Activated naive CD8-positive, alpha-beta T cell (primary cell): Measurements from ENCODE around the gene HLCS.

Source experiments
- H3K27ac Mint-ChIP-seq: one replicate; pipeline ENCODE4 v1.8.0; 2021; ENCODE audit warnings: mixed read lengths
- H3K27me3 Mint-ChIP-seq: one replicate; pipeline ENCODE4 v1.8.0; 2021; ENCODE audit warnings: mixed read lengths
- H3K36me3 Mint-ChIP-seq: one replicate; pipeline ENCODE4 v1.8.0; 2021; ENCODE audit warnings: mixed read lengths
- H3K4me1 Mint-ChIP-seq: one replicate; pipeline ENCODE4 v1.8.0; 2021; ENCODE audit warnings: low read depth, mixed read lengths
- H3K4me3 Mint-ChIP-seq: one replicate; pipeline ENCODE4 v1.8.0; 2021; ENCODE audit warnings: mild to moderate bottlenecking, mixed read lengths
- H3K9me3 Mint-ChIP-seq: one replicate; pipeline ENCODE4 v1.8.0; 2021; ENCODE audit warnings: low read depth, mixed read lengths

The HLCS gene

DNA sequence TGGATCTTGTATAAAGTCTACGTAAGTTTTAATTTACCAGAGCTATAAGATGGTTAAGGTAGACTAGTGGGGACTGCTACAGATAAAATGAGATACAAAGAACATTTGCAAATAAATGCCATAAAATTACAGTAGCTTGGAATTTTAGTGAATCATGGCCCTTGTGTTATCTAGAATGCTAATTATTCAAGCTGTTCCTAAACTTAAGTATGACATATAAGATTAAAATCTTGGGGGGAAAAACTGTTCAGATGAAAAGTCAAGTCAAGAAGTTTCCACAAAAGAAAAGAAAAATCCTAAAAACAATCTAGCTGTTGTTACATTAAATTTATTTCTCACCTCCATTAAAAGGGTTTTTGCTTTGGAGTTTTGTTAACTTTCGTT lies 215.9 kb downstream of the HLCS start:
- Mint-ChIP-seq H3K27me3 (peaks cover 19% of the 10 kb centered on the region), H3K4me1 (peaks cover 16% of the 10 kb centered on the region), H3K9me3 (no peaks in the 10 kb centered on the region), H3K4me3 (no peak overlapping the region), H3K27ac (no peak overlapping the region), H3K36me3 (peaks cover 22% of the 10 kb centered on the region)

DNA sequence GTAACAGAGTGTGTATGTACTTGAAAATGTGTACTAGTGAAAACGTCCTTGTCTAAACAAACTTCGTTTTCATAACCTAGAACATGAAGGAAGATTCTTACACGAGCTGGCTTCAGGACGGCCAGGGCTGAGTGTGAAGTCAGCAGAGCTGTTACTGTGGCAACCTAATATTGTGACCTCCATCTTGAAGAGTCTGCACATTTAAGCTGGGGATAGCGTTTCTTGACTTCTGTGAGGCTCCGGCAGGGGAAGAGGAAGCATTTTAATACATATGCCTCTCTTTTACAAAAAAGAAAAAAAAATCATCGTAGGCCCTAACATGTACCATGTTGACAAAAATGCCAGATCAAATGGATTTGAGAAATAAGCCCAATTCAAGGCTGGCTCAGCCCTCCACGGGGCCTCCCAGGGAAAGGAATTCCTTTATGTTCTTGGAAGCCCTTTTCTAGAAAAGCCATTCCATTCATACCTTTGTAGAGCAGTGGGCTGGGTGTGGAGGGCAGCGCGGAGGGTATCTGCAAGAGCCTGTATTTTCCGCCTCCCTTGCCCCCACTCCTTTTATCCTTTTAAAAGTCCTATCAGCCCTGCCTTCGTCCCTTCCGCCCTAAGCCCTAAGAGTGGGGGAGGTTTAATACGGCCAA lies 216.4 kb downstream of the HLCS start:
- H3K27ac Mint-ChIP-seq = no peak overlapping the region
- H3K4me1 Mint-ChIP-seq = peaks cover 16% of the 10 kb centered on the region
- peaks cover 19% of the 10 kb centered on the region for H3K36me3 Mint-ChIP-seq
- no peaks in the 10 kb centered on the region for H3K9me3 Mint-ChIP-seq
- peaks cover 22% of the 10 kb centered on the region for H3K27me3 Mint-ChIP-seq
- H3K4me3 Mint-ChIP-seq = no peak overlapping the region

DNA sequence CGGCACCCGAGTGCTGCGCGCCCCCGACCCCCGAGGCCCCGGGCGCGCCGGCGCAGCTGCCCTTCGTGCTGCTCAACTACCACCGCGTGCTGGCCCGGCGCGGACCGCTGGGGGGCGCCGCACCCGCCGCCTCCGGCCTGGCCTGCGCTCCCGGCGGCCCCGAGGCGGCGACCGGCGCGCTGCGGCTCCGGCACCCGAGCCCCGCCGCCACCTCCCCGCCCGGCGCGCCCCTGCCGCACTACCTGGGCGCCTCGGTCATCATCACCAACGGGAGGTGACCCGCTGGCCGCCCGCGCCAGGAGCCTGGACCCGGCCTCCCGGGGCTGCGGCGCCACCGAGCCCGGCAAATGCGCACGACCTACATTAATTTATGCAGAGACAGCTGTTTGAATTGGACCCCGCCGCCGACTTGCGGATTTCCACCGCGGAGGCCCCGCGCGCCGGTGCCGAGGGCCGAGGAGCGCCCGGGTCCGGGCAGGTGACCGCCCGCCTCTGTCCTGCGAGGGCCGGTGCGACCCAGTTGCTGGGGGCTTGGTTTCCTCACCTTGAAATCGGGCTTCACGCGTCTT lies 218.6 kb downstream of the HLCS start:
- Mint-ChIP-seq H3K27me3 (peaks cover 25% of the 10 kb centered on the region), H3K4me3 (peak overlapping the region; percentile 53)

DNA sequence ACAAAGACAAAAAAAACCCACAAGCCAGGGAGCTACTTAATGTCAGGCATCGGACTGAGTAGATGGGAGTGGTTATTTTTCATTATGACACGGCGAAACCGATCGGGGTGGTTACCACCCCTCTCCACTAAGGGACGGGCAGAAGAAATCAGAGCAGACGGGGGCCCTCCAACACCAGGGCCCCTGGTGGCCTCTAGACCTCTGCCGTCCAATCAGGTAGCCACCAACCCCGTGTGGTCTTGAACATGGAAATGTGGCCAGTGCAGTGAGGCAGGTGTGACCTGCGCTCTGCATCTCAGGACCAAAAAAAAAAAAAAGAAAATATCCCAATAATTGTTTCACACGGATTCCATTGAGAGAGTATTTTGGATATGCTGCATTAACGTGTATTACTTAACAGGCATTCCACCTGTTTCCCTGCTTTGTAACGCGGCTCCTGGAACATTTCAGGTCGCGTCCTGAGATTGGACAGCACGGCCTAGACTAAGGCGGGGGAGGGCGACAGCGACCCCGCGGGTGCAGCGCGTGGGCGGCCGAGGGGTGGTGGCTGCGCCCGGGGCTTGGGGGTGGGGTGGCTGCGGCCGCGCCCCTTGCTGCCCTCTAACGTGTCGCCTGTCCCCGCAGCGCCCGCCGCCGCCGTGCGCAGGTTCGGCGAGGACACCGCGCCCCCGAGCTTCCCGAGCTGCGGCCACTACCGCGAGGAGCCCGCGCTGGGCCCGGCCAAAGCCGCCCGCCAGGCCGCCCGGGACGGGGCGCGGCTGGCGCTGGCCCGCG lies 219.2 kb downstream of the HLCS start:
- Mint-ChIP-seq H3K27me3 (peaks cover 25% of the 10 kb centered on the region), H3K9me3 (no peaks in the 10 kb centered on the region), H3K4me3 (peak overlapping the region; percentile 75), H3K4me1 (peaks cover 16% of the 10 kb centered on the region), H3K27ac (no peak overlapping the region), H3K36me3 (peaks cover 10% of the 10 kb centered on the region)

More for the DNA sequence above, 218.6 kb downstream of the HLCS start:
- Mint-ChIP-seq H3K4me1 (peaks cover 16% of the 10 kb centered on the region), H3K9me3 (no peaks in the 10 kb centered on the region), H3K36me3 (peaks cover 12% of the 10 kb centered on the region), H3K27ac (no peak overlapping the region)

DNA sequence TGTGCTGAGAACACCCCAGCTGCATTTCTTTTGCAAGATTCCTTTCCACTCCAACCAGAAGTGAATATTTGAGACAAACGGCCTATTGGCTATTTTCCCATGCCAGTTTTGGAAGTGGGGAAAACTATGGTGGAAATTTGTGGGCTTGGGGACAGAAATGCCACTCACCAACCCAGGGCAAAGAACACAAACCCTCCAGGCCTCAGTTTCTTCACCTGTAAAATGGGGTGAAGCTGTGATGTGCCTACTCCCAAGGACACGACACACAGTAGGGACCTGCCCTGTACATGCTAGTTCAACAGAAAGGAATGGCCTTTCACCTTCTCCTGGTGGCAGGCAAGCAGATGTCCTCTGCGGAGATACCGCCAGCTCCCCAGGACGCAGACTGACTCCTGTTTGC lies 221.0 kb downstream of the HLCS start:
- Mint-ChIP-seq H3K36me3 (peaks cover 7% of the 10 kb centered on the region), H3K9me3 (no peaks in the 10 kb centered on the region), H3K27me3 (peaks cover 25% of the 10 kb centered on the region), H3K4me1 (peaks cover 16% of the 10 kb centered on the region), H3K27ac (no peak overlapping the region), H3K4me3 (no peak overlapping the region)

DNA sequence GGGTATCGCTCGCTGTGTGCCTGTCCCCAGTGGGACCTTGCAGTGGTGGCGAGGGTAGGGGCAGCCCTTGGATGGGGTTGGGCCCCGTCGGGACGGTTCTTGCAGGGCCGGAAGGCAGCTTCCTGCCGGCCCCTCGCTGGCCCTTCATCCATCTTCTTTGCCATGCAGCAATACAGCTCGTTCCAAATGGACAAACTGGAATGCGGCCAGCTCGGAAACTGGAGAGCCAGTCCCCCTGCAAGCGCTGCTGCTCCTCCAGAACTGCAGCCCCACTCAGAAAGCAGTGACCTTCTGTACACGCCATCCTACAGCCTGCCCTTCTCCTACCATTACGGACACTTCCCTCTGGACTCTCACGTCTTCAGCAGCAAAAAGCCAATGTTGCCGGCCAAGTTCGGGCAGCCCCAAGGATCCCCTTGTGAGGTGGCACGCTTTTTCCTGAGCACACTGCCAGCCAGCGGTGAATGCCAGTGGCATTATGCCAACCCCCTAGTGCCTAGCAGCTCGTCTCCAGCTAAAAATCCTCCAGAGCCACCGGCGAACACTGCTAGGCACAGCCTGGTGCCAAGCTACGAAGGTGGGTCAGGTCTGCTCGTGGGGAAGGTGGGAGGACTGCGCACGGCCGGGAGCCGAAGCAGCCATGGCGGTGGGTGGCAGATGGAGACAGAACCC lies 221.8 kb downstream of the HLCS start:
- no peak overlapping the region for H3K4me3 Mint-ChIP-seq
- H3K36me3 Mint-ChIP-seq = peaks cover 3% of the 10 kb centered on the region

DNA sequence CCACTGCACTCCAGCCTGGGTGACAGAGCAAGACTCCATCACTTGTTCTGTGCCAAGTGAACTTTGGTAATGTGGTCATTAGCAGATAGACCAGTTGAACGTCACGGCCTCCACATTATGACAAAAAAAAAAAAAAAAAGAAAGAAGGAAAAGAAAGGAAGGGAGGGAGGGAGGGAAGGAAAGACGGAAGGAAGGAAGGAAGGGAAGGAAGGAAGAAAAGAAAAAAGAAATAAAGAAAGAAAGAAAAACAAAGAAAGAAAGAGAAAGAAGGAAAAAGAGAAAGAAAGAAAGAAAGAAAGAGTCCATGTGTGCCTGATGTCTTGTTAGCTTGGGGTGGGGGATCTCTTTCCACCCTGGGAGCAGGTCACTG lies 222.3 kb downstream of the HLCS start:
- Mint-ChIP-seq H3K4me3 (no peak overlapping the region), H3K36me3 (peaks cover under 1% of the 10 kb centered on the region), H3K4me1 (peaks cover 16% of the 10 kb centered on the region), H3K9me3 (no peaks in the 10 kb centered on the region), H3K27ac (no peak overlapping the region), H3K27me3 (peaks cover 25% of the 10 kb centered on the region)

More for the DNA sequence above, 221.8 kb downstream of the HLCS start:
- H3K4me1 Mint-ChIP-seq = peaks cover 16% of the 10 kb centered on the region
- no peaks in the 10 kb centered on the region for H3K9me3 Mint-ChIP-seq
- no peak overlapping the region for H3K27ac Mint-ChIP-seq
- H3K27me3 Mint-ChIP-seq = peaks cover 25% of the 10 kb centered on the region

DNA sequence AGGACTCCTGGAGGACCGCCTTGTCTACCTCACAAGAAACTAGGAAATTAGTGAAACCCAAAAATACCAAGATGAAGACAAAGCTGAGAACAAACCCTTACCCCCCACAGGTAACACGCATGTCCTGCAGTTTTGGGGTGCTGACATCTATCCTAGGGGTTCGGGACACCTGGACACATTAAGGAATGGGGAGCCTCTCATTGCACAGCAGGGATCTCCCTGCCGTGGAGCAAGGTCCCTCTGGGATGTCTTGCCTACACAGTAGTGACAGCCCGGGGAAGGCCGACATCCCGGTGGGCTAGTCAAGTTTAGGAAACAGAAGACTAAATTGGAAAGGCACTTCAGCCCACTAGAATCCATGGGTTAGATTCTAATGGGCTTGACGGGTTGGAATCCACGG lies 223.0 kb downstream of the HLCS start:
- Mint-ChIP-seq H3K27ac (no peak overlapping the region), H3K4me1 (peaks cover 12% of the 10 kb centered on the region), H3K36me3 (no peaks in the 10 kb centered on the region), H3K9me3 (no peaks in the 10 kb centered on the region), H3K4me3 (no peak overlapping the region), H3K27me3 (peaks cover 19% of the 10 kb centered on the region)

DNA sequence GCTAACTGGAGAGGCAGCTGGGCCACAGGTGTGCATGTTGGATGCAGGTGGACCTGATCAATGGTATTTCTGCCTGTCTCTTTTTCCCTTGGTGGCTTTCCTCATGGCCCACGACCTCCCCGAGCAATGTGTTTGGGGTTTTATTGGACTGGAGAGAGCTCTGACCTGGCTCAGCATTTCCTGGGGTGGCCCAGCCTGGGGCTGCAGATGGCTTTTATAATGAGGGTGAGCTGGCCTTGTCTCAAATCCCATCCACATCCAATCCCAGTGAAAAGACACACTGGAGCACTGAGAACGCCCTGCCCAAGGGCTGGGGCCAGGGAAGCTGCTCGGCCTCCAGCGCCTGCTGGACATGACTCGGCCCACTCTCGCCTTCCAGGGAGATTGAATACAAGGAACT lies 223.5 kb downstream of the HLCS start:
- H3K9me3 Mint-ChIP-seq = no peaks in the 10 kb centered on the region
- H3K4me1 Mint-ChIP-seq = peaks cover 9% of the 10 kb centered on the region
- no peak overlapping the region for H3K4me3 Mint-ChIP-seq
- H3K27me3 Mint-ChIP-seq = peaks cover 17% of the 10 kb centered on the region
- no peak overlapping the region for H3K27ac Mint-ChIP-seq
- no peaks in the 10 kb centered on the region for H3K36me3 Mint-ChIP-seq

DNA sequence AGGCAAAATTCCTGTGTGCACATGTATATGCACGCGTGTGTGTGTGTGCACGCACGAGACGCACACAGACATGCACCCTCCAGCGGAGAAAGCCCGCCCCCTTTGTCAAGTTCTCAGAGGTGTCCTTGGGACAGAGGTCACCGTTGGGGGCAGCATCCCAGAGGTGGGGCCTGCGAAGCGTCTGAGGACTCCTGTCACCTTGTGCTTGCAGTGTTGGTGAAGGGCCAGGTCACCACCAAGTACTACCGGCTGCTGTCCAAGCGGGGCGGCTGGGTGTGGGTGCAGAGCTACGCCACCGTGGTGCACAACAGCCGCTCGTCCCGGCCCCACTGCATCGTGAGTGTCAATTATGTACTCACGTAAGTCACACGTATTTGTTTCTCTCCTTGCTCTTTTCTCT lies 225.0 kb downstream of the HLCS start:
- H3K27ac Mint-ChIP-seq = no peak overlapping the region
- no peak overlapping the region for H3K4me3 Mint-ChIP-seq
- peaks cover under 1% of the 10 kb centered on the region for H3K4me1 Mint-ChIP-seq
- peaks cover 10% of the 10 kb centered on the region for H3K27me3 Mint-ChIP-seq
- H3K36me3 Mint-ChIP-seq = no peaks in the 10 kb centered on the region
- no peaks in the 10 kb centered on the region for H3K9me3 Mint-ChIP-seq

DNA sequence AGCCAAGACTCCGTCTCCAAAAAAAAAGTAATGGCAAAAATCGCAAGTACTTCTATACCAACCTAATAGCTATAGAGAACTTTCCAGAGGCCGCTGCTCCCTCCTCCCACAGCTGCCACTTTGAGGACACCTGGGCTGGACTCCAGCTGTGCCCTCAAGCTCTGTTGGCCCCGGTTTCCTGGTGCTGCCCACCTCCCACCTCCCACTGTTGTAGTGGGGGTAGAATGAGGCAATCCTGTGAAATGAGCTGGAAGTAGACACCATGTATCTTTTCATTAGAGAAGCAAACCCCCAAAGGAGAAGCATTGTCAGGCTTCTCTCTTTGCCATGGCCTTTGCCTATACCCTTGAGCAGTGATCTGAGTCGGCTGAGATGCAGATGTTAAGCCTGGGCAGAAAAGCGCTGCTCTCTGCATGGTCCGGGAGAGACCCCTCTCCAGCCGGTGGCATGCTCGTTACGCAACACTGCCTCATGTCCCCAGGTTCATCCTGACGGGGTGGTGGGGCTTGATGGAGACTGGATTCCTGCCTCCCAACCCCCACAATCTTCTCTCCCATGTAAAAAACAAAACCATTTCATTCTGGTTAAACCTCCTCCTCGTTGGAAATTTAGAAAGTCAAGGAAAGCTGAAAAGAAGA lies 227.9 kb downstream of the HLCS start:
- no peaks in the 10 kb centered on the region for H3K36me3 Mint-ChIP-seq
- H3K9me3 Mint-ChIP-seq = no peaks in the 10 kb centered on the region
- H3K4me1 Mint-ChIP-seq = no peaks in the 10 kb centered on the region
- H3K4me3 Mint-ChIP-seq = no peak overlapping the region
- H3K27ac Mint-ChIP-seq = no peak overlapping the region
- peaks cover 6% of the 10 kb centered on the region for H3K27me3 Mint-ChIP-seq

DNA sequence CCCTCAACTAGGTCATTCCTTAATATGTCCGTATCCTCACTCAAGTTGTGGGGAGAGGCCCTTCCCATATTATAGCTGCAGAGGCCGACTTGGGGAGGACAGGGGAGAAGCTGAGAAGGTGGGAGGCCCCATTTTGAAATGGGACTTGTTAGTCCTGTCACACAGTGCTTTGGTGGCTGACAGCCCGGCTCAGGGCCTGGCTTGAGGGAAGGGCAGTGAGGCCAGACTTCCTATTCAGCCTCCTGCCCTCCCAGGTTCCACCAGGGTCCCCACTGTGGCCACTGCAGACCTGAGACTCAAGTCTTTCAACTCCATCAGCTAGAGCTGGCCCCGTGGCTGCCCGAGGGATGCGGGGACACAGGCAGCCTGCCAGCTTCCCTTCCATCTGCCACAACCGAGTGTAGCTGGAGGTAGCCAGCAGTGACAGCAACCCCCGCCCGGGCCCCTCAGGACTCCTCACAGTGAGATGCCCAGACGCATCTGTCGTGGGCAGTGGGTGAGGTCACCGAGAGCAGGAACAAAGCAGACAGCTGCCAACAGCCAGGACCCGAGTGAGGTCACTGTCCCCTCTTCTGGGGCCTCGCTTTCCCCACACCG lies 230.6 kb downstream of the HLCS start:
- Mint-ChIP-seq H3K27me3 (peaks cover 7% of the 10 kb centered on the region), H3K36me3 (no peaks in the 10 kb centered on the region), H3K9me3 (no peaks in the 10 kb centered on the region), H3K4me3 (no peak overlapping the region), H3K4me1 (no peaks in the 10 kb centered on the region), H3K27ac (no peak overlapping the region)

DNA sequence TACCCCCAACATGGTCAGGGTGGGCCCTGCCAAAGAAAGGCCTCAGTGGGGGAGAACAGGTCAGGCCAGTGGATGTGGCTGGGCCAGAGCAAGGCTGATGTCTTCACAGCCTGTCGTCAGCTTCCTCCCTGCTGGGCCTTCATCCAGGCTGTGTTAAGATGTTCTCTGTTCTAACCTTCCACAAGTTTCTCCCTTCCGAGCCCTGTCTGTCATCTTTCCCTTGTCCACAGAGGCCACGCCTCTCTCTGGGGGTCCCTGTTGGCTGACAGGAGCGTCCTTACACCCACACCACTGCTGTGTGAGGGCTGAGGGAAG lies 231.3 kb downstream of the HLCS start:
- Mint-ChIP-seq H3K36me3 (no peaks in the 10 kb centered on the region), H3K27ac (no peak overlapping the region), H3K4me3 (no peak overlapping the region), H3K9me3 (no peaks in the 10 kb centered on the region), H3K4me1 (no peaks in the 10 kb centered on the region), H3K27me3 (peaks cover 9% of the 10 kb centered on the region)

DNA sequence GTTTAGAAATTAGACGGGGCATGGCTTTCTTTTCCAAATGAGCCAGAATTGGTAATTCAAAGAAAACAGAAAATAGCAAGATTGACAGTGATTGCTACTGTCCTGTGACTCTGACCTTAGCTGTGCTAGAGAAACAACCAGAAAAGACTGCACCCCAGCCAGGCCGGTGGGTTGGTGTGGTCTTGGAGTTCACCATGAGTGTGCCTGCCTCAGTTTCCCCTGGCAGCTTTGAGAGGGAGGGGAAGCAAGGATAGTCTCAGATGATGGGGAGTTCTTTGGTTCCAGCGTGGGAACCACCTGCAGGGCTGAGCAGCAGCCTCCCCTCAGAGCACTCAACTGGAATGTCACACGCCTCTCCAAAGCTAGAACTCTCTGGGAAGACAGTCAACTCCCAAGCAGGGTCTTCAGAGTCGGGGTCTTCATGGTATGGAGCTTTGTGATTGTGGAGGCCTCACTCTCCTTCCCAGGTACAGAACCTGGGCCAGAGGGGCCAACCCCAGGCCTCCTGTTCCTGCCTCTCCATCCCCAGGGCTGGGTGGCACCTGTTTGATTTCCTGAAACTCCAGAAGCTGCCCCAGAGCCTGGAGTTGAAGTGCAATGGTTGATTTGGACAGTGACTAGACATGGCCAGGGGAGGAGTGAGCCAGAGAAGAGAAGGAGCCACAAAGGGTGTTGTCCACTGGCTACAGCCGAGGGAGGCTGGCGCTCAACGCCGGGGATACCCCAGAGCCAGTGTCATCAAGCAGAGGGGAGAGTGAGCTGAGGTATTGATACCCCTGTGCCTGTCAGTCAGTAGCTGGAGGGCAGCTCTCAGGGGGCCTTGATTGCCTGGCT lies 231.9 kb downstream of the HLCS start:
- Mint-ChIP-seq H3K36me3 (no peaks in the 10 kb centered on the region), H3K27ac (no peak overlapping the region), H3K9me3 (no peaks in the 10 kb centered on the region), H3K27me3 (peaks cover 14% of the 10 kb centered on the region), H3K4me3 (no peak overlapping the region), H3K4me1 (no peaks in the 10 kb centered on the region)
